GM23338 (cell line): ENCODE data around the gene P2RY12. TPM values are rescaled to one million over a fixed set of nuclear protein-coding genes. Genes with fewer than 3 reads are reported as not detected.

Experiments
- ATAC-seq: fragments of 200-7000 bp; cut with Tn5 transposase; 3 replicates; pipeline ENCODE4 v1.9.1; 2020
- DNase-seq: peaks from one replicate; pipeline ENCODE4 v3.0.0-alpha.2; 2015; ENCODE audit warnings: low spot score
- H2AFZ ChIP-seq: fragments of 200-600 bp; sonication (generic); 2 replicates; pipeline ENCODE4 v1.8.0; 2016; ENCODE audit warnings: antibody characterized with exemption, mild to moderate bottlenecking, moderate library complexity
- H3F3A ChIP-seq: fragments of 200-600 bp; sonication (generic); replicated peaks from 2 replicates; pipeline ENCODE4 v1.8.0; 2017; ENCODE audit warnings: antibody characterized with exemption, mixed run types, low read depth
- H3K27ac ChIP-seq: fragments of 200-600 bp; sonication (generic); 2 replicates; pipeline ENCODE4 v1.6.1; 2016; ENCODE audit warnings: low read depth
- H3K27me3 ChIP-seq: fragments of 200-600 bp; sonication (generic); 2 replicates; pipeline ENCODE4 v1.8.0; 2016; ENCODE audit warnings: mild to moderate bottlenecking, mixed run types, moderate library complexity; ENCODE audit not compliant: insufficient read depth
- H3K36me3 ChIP-seq: fragments of 200-600 bp; sonication (generic); 2 replicates; pipeline ENCODE4 v1.8.0; 2016; ENCODE audit warnings: mild to moderate bottlenecking; ENCODE audit not compliant: insufficient read depth
- H3K4me1 ChIP-seq: fragments of 200-600 bp; sonication (generic); 2 replicates; pipeline ENCODE4 v1.8.0; 2016; ENCODE audit warnings: mild to moderate bottlenecking, moderate library complexity; ENCODE audit not compliant: insufficient read depth
- H3K4me2 ChIP-seq: fragments of 200-600 bp; sonication (generic); 2 replicates; pipeline ENCODE4 v1.7.1; 2017; ENCODE audit warnings: mixed run types
- H3K4me3 ChIP-seq: fragments of 200-600 bp; sonication (generic); 2 replicates; pipeline ENCODE4 v1.6.1; 2016; ENCODE audit warnings: mixed run types
- H3K79me2 ChIP-seq: fragments of 200-600 bp; sonication (generic); replicated peaks from 2 replicates; pipeline ENCODE4 v1.8.0; 2017; ENCODE audit warnings: mild to moderate bottlenecking; ENCODE audit not compliant: insufficient read depth
- H3K9me2 ChIP-seq: fragments of 200-600 bp; sonication (generic); 2 replicates; pipeline ENCODE4 v1.8.0; 2017; ENCODE audit not compliant: insufficient read depth
- H4K20me1 ChIP-seq: fragments of 200-600 bp; sonication (generic); replicated peaks from 2 replicates; pipeline ENCODE4 v1.8.0; 2017; ENCODE audit warnings: mild to moderate bottlenecking; ENCODE audit not compliant: insufficient read depth
- H3K27ac Mint-ChIP-seq: 2 replicates; pipeline ENCODE4 v1.8.0; 2020; ENCODE audit warnings: inconsistent platforms, mild to moderate bottlenecking, moderate library complexity, mixed read lengths
- H3K27me3 Mint-ChIP-seq: 3 replicates; pipeline ENCODE4 v1.8.0; 2022; ENCODE audit warnings: low read depth, mild to moderate bottlenecking, moderate library complexity, mixed read lengths, inconsistent platforms; ENCODE audit not compliant: insufficient read depth, poor library complexity
- H3K36me3 Mint-ChIP-seq: 3 replicates; pipeline ENCODE4 v1.8.0; 2021; ENCODE audit warnings: low read depth, mild to moderate bottlenecking, inconsistent platforms, moderate library complexity, mixed read lengths
- H3K4me1 Mint-ChIP-seq: 3 replicates; pipeline ENCODE4 v1.8.0; 2020; ENCODE audit warnings: mild to moderate bottlenecking, inconsistent platforms, mixed read lengths
- H3K4me3 Mint-ChIP-seq: 3 replicates; pipeline ENCODE4 v1.8.0; 2021; ENCODE audit warnings: moderate library complexity, mild to moderate bottlenecking, inconsistent platforms, mixed read lengths
- H3K9me3 Mint-ChIP-seq: 3 replicates; pipeline ENCODE4 v1.8.0; 2020; ENCODE audit warnings: moderate library complexity, mild to moderate bottlenecking, inconsistent platforms, mixed read lengths
- EZH2 ChIP-seq: fragments of 200-600 bp; sonication (generic); IDR thresholded peaks from one replicate; pipeline ENCODE4 v1.8.0; 2017; ENCODE audit warnings: antibody characterized with exemption, mild to moderate bottlenecking, low read depth; ENCODE audit not compliant: unreplicated experiment
- NANOG ChIP-seq: IDR thresholded peaks from 2 replicates; pipeline ENCODE4 v1.6.1; 2016; ENCODE audit warnings: antibody characterized with exemption, borderline replicate concordance
- POLR2AphosphoS5 ChIP-seq: IDR thresholded peaks from 2 replicates; pipeline ENCODE4 v1.6.1; 2016; ENCODE audit warnings: antibody characterized with exemption, low read depth
- ZNF331 ChIP-seq: fragments of 250-450 bp; sonication (Bioruptor Pico); IDR thresholded peaks from 2 replicates; pipeline ENCODE4 v1.5.0; 2020; ENCODE audit warnings: low read depth, mild to moderate bottlenecking, moderate library complexity
- polyA plus RNA-seq: library from polyadenylated mRNA; unstranded; fragments of >200 nt; fragmentation: Nextera tagmentation; extraction: Ambion mirVana; gene quantifications from 2 replicates; pipeline ENCODE4 v1.2.1, GENCODE V29; 2016
- total RNA-seq: library from RNA; depleted of rRNA; stranded (reverse); fragments of >200 nt; shearing (Covaris generic); gene quantifications from 2 replicates; pipeline ENCODE4 v1.2.3, GENCODE V29; 2014
- TF ChIP-seq, protein P1 (sequence below), 2 experiments: fragments of 200-600 bp in 1 of 2; sonication (generic) in 1 of 2; conservative IDR thresholded peaks; 2 replicates each; pipeline versions ENCODE4 v1.5.1 to v1.6.1; 2016 to 2017; ENCODE audit warnings: antibody characterized with exemption in 2 of 2, low read depth in 2 of 2, mild to moderate bottlenecking in 2 of 2, moderate library complexity in 1 of 2
- TF ChIP-seq, protein P2 (sequence below): IDR thresholded peaks from 2 replicates; pipeline ENCODE4 v1.6.1; 2016; ENCODE audit warnings: antibody characterized with exemption

The P2RY12 gene
- total and polyA plus RNA-seq, 2 experiments from 2014 or later, result 1.1 TPM; not detected in 1

GRCh38 chr3:151426341-151426657 lies 41.7 kb upstream of the P2RY12 start:
- no peaks in the 10 kb centered on the region for H3K27me3 Mint-ChIP-seq
- H3K4me3 Mint-ChIP-seq, result no peak overlapping the region
- ATAC-seq, result peak; percentile 83

GRCh38 chr3:151425627-151426340 lies 41.2 kb upstream of the P2RY12 start:
- H4K20me1 ChIP-seq, result no peaks in the 10 kb centered on the region
- TF ChIP-seq, protein P1, sequence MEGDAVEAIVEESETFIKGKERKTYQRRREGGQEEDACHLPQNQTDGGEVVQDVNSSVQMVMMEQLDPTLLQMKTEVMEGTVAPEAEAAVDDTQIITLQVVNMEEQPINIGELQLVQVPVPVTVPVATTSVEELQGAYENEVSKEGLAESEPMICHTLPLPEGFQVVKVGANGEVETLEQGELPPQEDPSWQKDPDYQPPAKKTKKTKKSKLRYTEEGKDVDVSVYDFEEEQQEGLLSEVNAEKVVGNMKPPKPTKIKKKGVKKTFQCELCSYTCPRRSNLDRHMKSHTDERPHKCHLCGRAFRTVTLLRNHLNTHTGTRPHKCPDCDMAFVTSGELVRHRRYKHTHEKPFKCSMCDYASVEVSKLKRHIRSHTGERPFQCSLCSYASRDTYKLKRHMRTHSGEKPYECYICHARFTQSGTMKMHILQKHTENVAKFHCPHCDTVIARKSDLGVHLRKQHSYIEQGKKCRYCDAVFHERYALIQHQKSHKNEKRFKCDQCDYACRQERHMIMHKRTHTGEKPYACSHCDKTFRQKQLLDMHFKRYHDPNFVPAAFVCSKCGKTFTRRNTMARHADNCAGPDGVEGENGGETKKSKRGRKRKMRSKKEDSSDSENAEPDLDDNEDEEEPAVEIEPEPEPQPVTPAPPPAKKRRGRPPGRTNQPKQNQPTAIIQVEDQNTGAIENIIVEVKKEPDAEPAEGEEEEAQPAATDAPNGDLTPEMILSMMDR (conservative IDR thresholded peaks at IDR 0.05; ENCODE audit: low read depth in 2 of 2), result peak; percentile 39 to 74; a peak in 3 of 4 replicates
- no peak for TF ChIP-seq EZH2
- H3K9me2 ChIP-seq, result no peaks in the 10 kb centered on the region
- peaks cover 24% of the 10 kb centered on the region for H3K4me1 Mint-ChIP-seq
- H3K36me3 ChIP-seq, result no peaks in the 10 kb centered on the region
- no peaks in the 10 kb centered on the region for H3K27me3 ChIP-seq
- no peaks in the 10 kb centered on the region for H3K79me2 ChIP-seq
- H3K27ac Mint-ChIP-seq, result no peak overlapping the region
- no peaks in the 10 kb centered on the region for H3F3A ChIP-seq
- H3K9me3 Mint-ChIP-seq, result no peaks in the 10 kb centered on the region; the same call in 2 of the 3 replicates
- H3K4me1 ChIP-seq, result peaks cover 18% of the 10 kb centered on the region
- peak overlapping the region; percentile 26 for H3K27ac ChIP-seq
- no peak overlapping the region for H3K4me3 Mint-ChIP-seq
- H2AFZ ChIP-seq, result no peak overlapping the region
- ATAC-seq (no peak; the same call in 2 of the 3 replicates), DNase-seq (peak; percentile 45)
- peak overlapping the region; percentile 59; the same call in 1 of the 2 replicates for H3K4me2 ChIP-seq
- H3K4me3 ChIP-seq, result no peak overlapping the region
- peaks cover 10% of the 10 kb centered on the region for H3K36me3 Mint-ChIP-seq
- no peaks in the 10 kb centered on the region for H3K27me3 Mint-ChIP-seq

More at GRCh38 chr3:151426341-151426657, 41.7 kb upstream of the P2RY12 start:
- Histone ChIP-seq H3K36me3 (no peaks in the 10 kb centered on the region), H3K79me2 (no peaks in the 10 kb centered on the region), H3K4me3 (no peak overlapping the region), H3K27me3 (no peaks in the 10 kb centered on the region), H3K9me2 (no peaks in the 10 kb centered on the region), H3K27ac (no peak overlapping the region), H3F3A (no peaks in the 10 kb centered on the region), H3K4me1 (peaks cover 21% of the 10 kb centered on the region), H2AFZ (no peak overlapping the region), H3K4me2 (no peak overlapping the region), H4K20me1 (no peaks in the 10 kb centered on the region)
- TF ChIP-seq ZNF331 (no peak), NANOG (no peak), POLR2AphosphoS5 (no peak), EZH2 (no peak)
- TF ChIP-seq, protein P2, sequence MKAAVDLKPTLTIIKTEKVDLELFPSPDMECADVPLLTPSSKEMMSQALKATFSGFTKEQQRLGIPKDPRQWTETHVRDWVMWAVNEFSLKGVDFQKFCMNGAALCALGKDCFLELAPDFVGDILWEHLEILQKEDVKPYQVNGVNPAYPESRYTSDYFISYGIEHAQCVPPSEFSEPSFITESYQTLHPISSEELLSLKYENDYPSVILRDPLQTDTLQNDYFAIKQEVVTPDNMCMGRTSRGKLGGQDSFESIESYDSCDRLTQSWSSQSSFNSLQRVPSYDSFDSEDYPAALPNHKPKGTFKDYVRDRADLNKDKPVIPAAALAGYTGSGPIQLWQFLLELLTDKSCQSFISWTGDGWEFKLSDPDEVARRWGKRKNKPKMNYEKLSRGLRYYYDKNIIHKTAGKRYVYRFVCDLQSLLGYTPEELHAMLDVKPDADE, result no peak
- TF ChIP-seq, protein P1 (conservative IDR thresholded peaks at IDR 0.05; ENCODE audit: low read depth in 2 of 2), result peak in 1 of 2 experiments; percentile 36; a peak in 1 of 4 replicates
- Mint-ChIP-seq H3K4me1 (peaks cover 28% of the 10 kb centered on the region), H3K36me3 (peaks cover 14% of the 10 kb centered on the region), H3K9me3 (no peaks in the 10 kb centered on the region; the same call in 2 of the 3 replicates), H3K27ac (no peak overlapping the region; the same call in 1 of the 2 replicates)
- no peak for DNase-seq
